Activated gamma-delta T cell treated with anti-CD3 and anti-CD28 coated beads, Interleukin-2, amount 50 U/mL, for 16 hours (primary cell): ENCODE data around the gene APBB3.
"Not testable (repeated sequence)": the region's sequence is repeated elsewhere in the genome, so short reads cannot be mapped to it uniquely, and the experiment has no call there.

Experiments used
- DNase-seq: peaks from one replicate; pipeline ENCODE4 v3.0.0-alpha.2; 2020; ENCODE audit warnings: low read depth

Gene APBB3

GRCh38 chr5:140564196-140565023, at the start of gene APBB3, which contains the start of gene SLC35A4:
Gene APBB3, minus strand, starts transcription at chr5:140564598. Its CDS starts 353 bp downstream, at chr5:140564245.
Gene SLC35A4, plus strand, starts transcription at chr5:140564828. Its CDS starts 2,342 bp downstream, at chr5:140567170.
- DNase-seq: peak; percentile 96

- DNase-seq: no peak
Observed at GRCh38 chr5:140611020-140611521, 46.7 kb upstream of the APBB3 start.

GRCh38 chr5:140609126-140609525, 44.7 kb upstream of the APBB3 start:
- DNase-seq: no peak

GRCh38 chr5:140608722-140609121, 44.3 kb upstream of the APBB3 start:
- DNase-seq: no peak

GRCh38 chr5:140607031-140607430, 42.6 kb upstream of the APBB3 start:
- DNase-seq: no peak

GRCh38 chr5:140605879-140606278, 41.5 kb upstream of the APBB3 start:
- no peak for DNase-seq

- DNase-seq: no peak
Observed at GRCh38 chr5:140603734-140604133, 39.3 kb upstream of the APBB3 start.

GRCh38 chr5:140603446-140603698, 39.0 kb upstream of the APBB3 start:
- DNase-seq: not testable (repeated sequence)

- no peak for DNase-seq
Observed at GRCh38 chr5:140602147-140602546, 37.7 kb upstream of the APBB3 start.

- no peak for DNase-seq
Observed at GRCh38 chr5:140600096-140600495, 35.7 kb upstream of the APBB3 start.

- no peak for DNase-seq
Observed at GRCh38 chr5:140598836-140599235, 34.4 kb upstream of the APBB3 start.

GRCh38 chr5:140596321-140596741, 31.9 kb upstream of the APBB3 start:
- no peak for DNase-seq

- no peak for DNase-seq
Observed at GRCh38 chr5:140595538-140596300, 31.3 kb upstream of the APBB3 start.

GRCh38 chr5:140594169-140594568, 29.8 kb upstream of the APBB3 start:
- no peak for DNase-seq

GRCh38 chr5:140593070-140593469, 28.7 kb upstream of the APBB3 start:
- DNase-seq: not testable (repeated sequence)

GRCh38 chr5:140591747-140592372, 27.5 kb upstream of the APBB3 start:
- DNase-seq: no peak

GRCh38 chr5:140590861-140591260, 26.5 kb upstream of the APBB3 start:
- DNase-seq: no peak

- DNase-seq: no peak
Observed at GRCh38 chr5:140588311-140589070, 24.1 kb upstream of the APBB3 start.

- DNase-seq: no peak
Observed at GRCh38 chr5:140587495-140587894, 23.1 kb upstream of the APBB3 start.

GRCh38 chr5:140579188-140579747, 14.9 kb upstream of the APBB3 start:
- DNase-seq: not testable (repeated sequence)

GRCh38 chr5:140576776-140577201, 12.4 kb upstream of the APBB3 start:
- no peak for DNase-seq

- no peak for DNase-seq
Observed at GRCh38 chr5:140575309-140575708, 10.9 kb upstream of the APBB3 start.
